ENCODE measurements around the gene GHRH.

Gene GHRH

GRCh38 chr20:37242503-37242902 lies 19.1 kb downstream of the GHRH start:
- no peak for TF ChIP-seq CTCF (IDR thresholded peaks at IDR 0.05)

- TF ChIP-seq CTCF (IDR thresholded peaks at IDR 0.05): no peak
Observed at GRCh38 chr20:37240337-37241067, 21.1 kb downstream of the GHRH start.

- no peak for TF ChIP-seq CTCF (IDR thresholded peaks at IDR 0.05)
Observed at GRCh38 chr20:37238935-37239451, 22.6 kb downstream of the GHRH start.

GRCh38 chr20:37238426-37238825 lies 23.2 kb downstream of the GHRH start:
- TF ChIP-seq CTCF (IDR thresholded peaks at IDR 0.05): no peak

- no peak for TF ChIP-seq CTCF (IDR thresholded peaks at IDR 0.05)
Observed at GRCh38 chr20:37237656-37238055, 24.0 kb downstream of the GHRH start.

GRCh38 chr20:37236462-37236861 lies 25.2 kb downstream of the GHRH start:
- TF ChIP-seq CTCF (IDR thresholded peaks at IDR 0.05): no peak

GRCh38 chr20:37235065-37235464 lies 26.5 kb downstream of the GHRH start:
- no peak for TF ChIP-seq CTCF (IDR thresholded peaks at IDR 0.05)

GRCh38 chr20:37234254-37234581 lies 27.4 kb downstream of the GHRH start:
- no peak for TF ChIP-seq CTCF (IDR thresholded peaks at IDR 0.05)

All from LNCAP (cell line).